HG03432 (cell line): ENCODE measurements around the gene RBM33.

Source experiments
- ATAC-seq: cut with Tn5 transposase; IDR thresholded peaks from one replicate; pipeline ENCODE4 v1.9.1; 2021; ENCODE audit warnings: mild to moderate bottlenecking, moderate library complexity; ENCODE audit not compliant: unreplicated experiment

RBM33 gene

GRCh38 chr7:155792315-155792960, 148.0 kb downstream of the RBM33 start:
- ATAC-seq: no peak

GRCh38 chr7:155792999-155793560, 148.6 kb downstream of the RBM33 start:
- ATAC-seq: no peak

GRCh38 chr7:155793720-155794119, 149.3 kb downstream of the RBM33 start:
- no peak for ATAC-seq

- ATAC-seq: no peak
Observed at GRCh38 chr7:155794196-155794595, 149.7 kb downstream of the RBM33 start.

- no peak for ATAC-seq
Observed at GRCh38 chr7:155795401-155795800, 150.9 kb downstream of the RBM33 start.

- ATAC-seq: no peak
Observed at GRCh38 chr7:155795951-155796350, 151.5 kb downstream of the RBM33 start.

- ATAC-seq: peak; percentile 80
Observed at GRCh38 chr7:155796381-155797261, 152.2 kb downstream of the RBM33 start.

- peak; percentile 9 for ATAC-seq
Observed at GRCh38 chr7:155797262-155798250, 153.1 kb downstream of the RBM33 start.

GRCh38 chr7:155798673-155799439, 154.4 kb downstream of the RBM33 start:
- no peak for ATAC-seq

GRCh38 chr7:155799514-155799913, 155.1 kb downstream of the RBM33 start:
- no peak for ATAC-seq

- no peak for ATAC-seq
Observed at GRCh38 chr7:155800301-155800700, 155.8 kb downstream of the RBM33 start.

GRCh38 chr7:155800741-155801267, 156.3 kb downstream of the RBM33 start:
- no peak for ATAC-seq

- ATAC-seq: no peak
Observed at GRCh38 chr7:155802291-155802690, 157.8 kb downstream of the RBM33 start.

- ATAC-seq: no peak
Observed at GRCh38 chr7:155802906-155803417, 158.5 kb downstream of the RBM33 start.

- peak; percentile 31 for ATAC-seq
Observed at GRCh38 chr7:155803418-155804376, 159.2 kb downstream of the RBM33 start.

- no peak for ATAC-seq
Observed at GRCh38 chr7:155804431-155804831, 160.0 kb downstream of the RBM33 start.

- peak; percentile 59 for ATAC-seq
Observed at GRCh38 chr7:155804897-155805825, 160.7 kb downstream of the RBM33 start.

GRCh38 chr7:155805826-155806095, 161.3 kb downstream of the RBM33 start:
- no peak for ATAC-seq
